ENCODE results near the gene CCDC159. TPM values are rescaled to one million over a fixed set of nuclear protein-coding genes. Genes with fewer than 3 reads are reported as not detected.
A peak's percentile ranks its signal among the peaks of the same experiment; 100 is the strongest.

CCDC159 gene
- total and polyA plus RNA-seq, 2 of the 13 experiments (the other 11 are each of a cell fraction or from before 2014, with no cell fraction given): 1.7 to 6.3 TPM

DNA sequence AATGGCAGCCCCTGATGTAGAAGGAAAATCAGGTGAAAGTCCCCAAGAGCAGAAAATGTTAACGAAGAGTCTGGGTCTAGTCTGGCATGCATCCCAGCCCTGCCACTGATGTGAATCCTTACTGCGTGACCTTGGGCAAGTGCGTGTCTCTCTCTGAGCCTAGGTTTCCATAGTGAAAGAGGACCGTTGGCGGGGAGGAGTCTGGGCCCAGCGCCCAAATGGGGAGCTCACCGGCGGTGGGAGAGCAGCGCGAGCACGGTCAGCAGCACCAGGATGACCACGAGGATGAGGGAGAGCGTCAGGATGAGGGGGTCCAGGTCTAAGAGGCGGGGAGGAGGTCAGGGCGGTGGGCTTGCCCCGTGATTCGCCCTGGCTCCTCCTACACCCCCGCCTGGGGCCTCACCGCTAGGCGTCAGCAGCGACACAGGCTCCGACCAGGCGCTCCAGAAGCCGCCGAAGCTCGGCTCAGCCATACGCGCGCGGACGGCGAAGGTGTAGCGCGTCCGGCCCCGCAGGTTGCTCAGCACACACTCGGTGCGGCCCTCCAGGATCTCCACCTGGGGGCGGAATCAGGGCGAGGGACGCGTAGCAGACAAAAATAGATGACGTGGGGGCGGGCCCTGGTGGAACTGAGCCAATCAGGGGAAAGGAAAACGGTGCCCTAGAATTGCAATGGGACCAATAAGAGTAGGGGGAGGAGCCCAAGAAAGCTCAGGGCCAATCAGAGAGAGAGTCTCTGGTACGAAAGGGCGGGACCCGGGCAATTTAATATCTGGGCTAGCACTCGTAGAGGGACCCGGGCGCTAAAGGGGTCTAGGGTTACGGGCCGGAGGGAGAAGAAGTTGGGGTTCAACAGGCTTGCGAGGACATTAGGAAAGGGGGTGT, 34.6 kb downstream of the CCDC159 start (continued):
- TF ChIP-seq, protein P1, sequence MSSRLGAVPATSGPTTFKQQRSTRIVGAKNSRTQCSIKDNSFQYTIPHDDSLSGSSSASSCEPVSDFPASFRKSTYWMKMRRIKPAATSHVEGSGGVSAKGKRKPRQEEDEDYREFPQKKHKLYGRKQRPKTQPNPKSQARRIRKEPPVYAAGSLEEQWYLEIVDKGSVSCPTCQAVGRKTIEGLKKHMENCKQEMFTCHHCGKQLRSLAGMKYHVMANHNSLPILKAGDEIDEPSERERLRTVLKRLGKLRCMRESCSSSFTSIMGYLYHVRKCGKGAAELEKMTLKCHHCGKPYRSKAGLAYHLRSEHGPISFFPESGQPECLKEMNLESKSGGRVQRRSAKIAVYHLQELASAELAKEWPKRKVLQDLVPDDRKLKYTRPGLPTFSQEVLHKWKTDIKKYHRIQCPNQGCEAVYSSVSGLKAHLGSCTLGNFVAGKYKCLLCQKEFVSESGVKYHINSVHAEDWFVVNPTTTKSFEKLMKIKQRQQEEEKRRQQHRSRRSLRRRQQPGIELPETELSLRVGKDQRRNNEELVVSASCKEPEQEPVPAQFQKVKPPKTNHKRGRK (CRISPR knock-in tag; IDR thresholded peaks at IDR 0.05): 0 out of 2 replicates have a peak, but pooled peaks have one; percentile 69
- TF ChIP-seq ZNF34 (CRISPR knock-in tag; IDR thresholded peaks at IDR 0.05; ENCODE audit: borderline replicate concordance): 0 out of 2 replicates have a peak, but pooled peaks have one; percentile 46
- peak; percentile 96 for TF ChIP-seq HNRNPLL (IDR thresholded peaks at IDR 0.05; ENCODE audit: low read depth, low read length, poor library complexity, severe bottlenecking)
- 0 out of 2 replicates have a peak, but pooled peaks have one; percentile 59 for TF ChIP-seq ZNF616 (CRISPR knock-in tag; IDR thresholded peaks at IDR 0.05; ENCODE audit: low read depth)
- TF ChIP-seq ZNF17 (CRISPR knock-in tag; IDR thresholded peaks at IDR 0.05): no peak
- TF ChIP-seq GATA4 (IDR thresholded peaks at IDR 0.05; ENCODE audit: borderline replicate concordance, low read depth): 0 out of 2 replicates have a peak, but pooled peaks have one; percentile 56
- 0 out of 2 replicates have a peak, but pooled peaks have one; percentile 47 for TF ChIP-seq ZNF12 (CRISPR knock-in tag; IDR thresholded peaks at IDR 0.05)
- TF ChIP-seq, protein P2, sequence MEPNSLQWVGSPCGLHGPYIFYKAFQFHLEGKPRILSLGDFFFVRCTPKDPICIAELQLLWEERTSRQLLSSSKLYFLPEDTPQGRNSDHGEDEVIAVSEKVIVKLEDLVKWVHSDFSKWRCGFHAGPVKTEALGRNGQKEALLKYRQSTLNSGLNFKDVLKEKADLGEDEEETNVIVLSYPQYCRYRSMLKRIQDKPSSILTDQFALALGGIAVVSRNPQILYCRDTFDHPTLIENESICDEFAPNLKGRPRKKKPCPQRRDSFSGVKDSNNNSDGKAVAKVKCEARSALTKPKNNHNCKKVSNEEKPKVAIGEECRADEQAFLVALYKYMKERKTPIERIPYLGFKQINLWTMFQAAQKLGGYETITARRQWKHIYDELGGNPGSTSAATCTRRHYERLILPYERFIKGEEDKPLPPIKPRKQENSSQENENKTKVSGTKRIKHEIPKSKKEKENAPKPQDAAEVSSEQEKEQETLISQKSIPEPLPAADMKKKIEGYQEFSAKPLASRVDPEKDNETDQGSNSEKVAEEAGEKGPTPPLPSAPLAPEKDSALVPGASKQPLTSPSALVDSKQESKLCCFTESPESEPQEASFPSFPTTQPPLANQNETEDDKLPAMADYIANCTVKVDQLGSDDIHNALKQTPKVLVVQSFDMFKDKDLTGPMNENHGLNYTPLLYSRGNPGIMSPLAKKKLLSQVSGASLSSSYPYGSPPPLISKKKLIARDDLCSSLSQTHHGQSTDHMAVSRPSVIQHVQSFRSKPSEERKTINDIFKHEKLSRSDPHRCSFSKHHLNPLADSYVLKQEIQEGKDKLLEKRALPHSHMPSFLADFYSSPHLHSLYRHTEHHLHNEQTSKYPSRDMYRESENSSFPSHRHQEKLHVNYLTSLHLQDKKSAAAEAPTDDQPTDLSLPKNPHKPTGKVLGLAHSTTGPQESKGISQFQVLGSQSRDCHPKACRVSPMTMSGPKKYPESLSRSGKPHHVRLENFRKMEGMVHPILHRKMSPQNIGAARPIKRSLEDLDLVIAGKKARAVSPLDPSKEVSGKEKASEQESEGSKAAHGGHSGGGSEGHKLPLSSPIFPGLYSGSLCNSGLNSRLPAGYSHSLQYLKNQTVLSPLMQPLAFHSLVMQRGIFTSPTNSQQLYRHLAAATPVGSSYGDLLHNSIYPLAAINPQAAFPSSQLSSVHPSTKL (CRISPR knock-in tag; IDR thresholded peaks at IDR 0.05): peak; percentile 39; the same call in 1 of the 2 replicates
- TF ChIP-seq ZBTB39 (CRISPR knock-in tag; IDR thresholded peaks at IDR 0.05): 0 out of 2 replicates have a peak, but pooled peaks have one; percentile 43
- no peak for TF ChIP-seq ZNF510 (CRISPR knock-in tag; IDR thresholded peaks at IDR 0.05; ENCODE audit: low read depth)
- TF ChIP-seq, protein P3, sequence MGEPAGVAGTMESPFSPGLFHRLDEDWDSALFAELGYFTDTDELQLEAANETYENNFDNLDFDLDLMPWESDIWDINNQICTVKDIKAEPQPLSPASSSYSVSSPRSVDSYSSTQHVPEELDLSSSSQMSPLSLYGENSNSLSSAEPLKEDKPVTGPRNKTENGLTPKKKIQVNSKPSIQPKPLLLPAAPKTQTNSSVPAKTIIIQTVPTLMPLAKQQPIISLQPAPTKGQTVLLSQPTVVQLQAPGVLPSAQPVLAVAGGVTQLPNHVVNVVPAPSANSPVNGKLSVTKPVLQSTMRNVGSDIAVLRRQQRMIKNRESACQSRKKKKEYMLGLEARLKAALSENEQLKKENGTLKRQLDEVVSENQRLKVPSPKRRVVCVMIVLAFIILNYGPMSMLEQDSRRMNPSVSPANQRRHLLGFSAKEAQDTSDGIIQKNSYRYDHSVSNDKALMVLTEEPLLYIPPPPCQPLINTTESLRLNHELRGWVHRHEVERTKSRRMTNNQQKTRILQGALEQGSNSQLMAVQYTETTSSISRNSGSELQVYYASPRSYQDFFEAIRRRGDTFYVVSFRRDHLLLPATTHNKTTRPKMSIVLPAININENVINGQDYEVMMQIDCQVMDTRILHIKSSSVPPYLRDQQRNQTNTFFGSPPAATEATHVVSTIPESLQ (CRISPR knock-in tag; conservative IDR thresholded peaks at IDR 0.05): peak; percentile 38; the same call in 1 of the 2 replicates
- no peak for TF ChIP-seq ZNF720 (CRISPR knock-in tag; IDR thresholded peaks at IDR 0.05)
